ENCODE data around the gene ZBTB49. TPM values are rescaled to one million over a fixed set of nuclear protein-coding genes. Genes with fewer than 3 reads are reported as not detected.

Gene ZBTB49
- total and polyA plus RNA-seq, 2 of the 13 experiments (the other 11 are each of a cell fraction or from before 2014, with no cell fraction given): 3.3 to 4.3 TPM

DNA sequence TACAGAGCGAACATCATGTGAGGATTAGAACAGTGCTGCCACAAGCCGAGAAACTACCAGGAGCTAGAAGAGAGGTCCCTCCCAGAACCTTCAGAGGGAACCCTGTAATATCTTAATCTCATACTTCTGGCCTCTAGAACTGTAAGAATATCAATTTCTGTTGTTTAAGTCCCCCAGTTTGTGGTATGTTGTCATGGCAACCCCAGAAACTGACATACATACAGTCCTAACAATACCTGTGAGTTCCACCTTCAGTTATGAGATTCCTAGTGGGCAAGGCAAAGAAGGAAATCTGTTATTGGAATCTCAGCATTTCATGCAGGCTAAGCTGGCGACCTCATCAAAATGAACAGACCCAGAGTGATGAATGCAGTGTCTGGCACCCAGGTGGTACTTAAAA is 42.5 kb downstream of the ZBTB49 start:
- H3K27me3 ChIP-seq (ENCODE audit: control insufficient read depth in 1 of 2, insufficient read depth in 2 of 2, low read length in 2 of 2): no peaks in the 10 kb centered on the region; a peak in 1 of 5 replicates
- H3K36me3 ChIP-seq (replicated peaks in 1 of 2; ENCODE audit: control insufficient read depth in 1 of 2, insufficient read depth in 2 of 2, low read length in 2 of 2): no peaks in the 10 kb centered on the region
- ChIA-PET POLR2A (no interaction called here), CTCF (ENCODE audit: low intra/inter-chr PET ratio, low total read pairs) (no interaction called here)
- DNase-seq (ENCODE audit: low spot score): no peak
- no peak overlapping the region for H3K4me2 ChIP-seq (ENCODE audit: low read depth, low read length)
- no peaks in the 10 kb centered on the region for H3K9me3 ChIP-seq (ENCODE audit: low read length)
- WGBS (ENCODE audit: low lambda C conversion rate): 50% methylated on average over 3 of the region's 3 CpGs
- no peak for FAIRE-seq
- no peaks in the 10 kb centered on the region for H3K79me2 ChIP-seq (ENCODE audit: insufficient read depth, low read length)
- peaks cover 47% of the 10 kb centered on the region for H3K4me1 ChIP-seq (ENCODE audit: insufficient read depth, low read length)
- no peak overlapping the region for H3K9ac ChIP-seq (ENCODE audit: insufficient read depth, low read depth, low read length)
- no peak overlapping the region for H3K27ac ChIP-seq (ENCODE audit: extremely low read length, insufficient read depth, low read length)
- ATAC-seq: no peak
- TF ChIP-seq RFX1 (IDR thresholded peaks at IDR 0.05): peak; percentile 43; the same call in 1 of the 2 replicates
- TF ChIP-seq HNRNPLL (IDR thresholded peaks at IDR 0.05; ENCODE audit: low read depth, low read length, poor library complexity, severe bottlenecking): no peak
- H3K4me3 ChIP-seq (replicated peaks in 1 of 3; ENCODE audit: insufficient read depth in 1 of 3, low read depth in 2 of 3, low read length in 3 of 3): no peak overlapping the region
- BruUV-seq (replicated peaks): no TSS peak
- H2AFZ ChIP-seq (ENCODE audit: low read length): no peak overlapping the region
- in situ Hi-C loops (cut with HindIII; ENCODE audit: extremely low pct_ligation_motif_present, low pct_unique_long_range_greater_than_20kb): no loop called here
- no peaks in the 10 kb centered on the region for H4K20me1 ChIP-seq (ENCODE audit: insufficient read depth, low read length)
- intact Hi-C loops (cut with micrococcal nuclease; ENCODE audit: unreplicated experiment): no loop called here

DNA sequence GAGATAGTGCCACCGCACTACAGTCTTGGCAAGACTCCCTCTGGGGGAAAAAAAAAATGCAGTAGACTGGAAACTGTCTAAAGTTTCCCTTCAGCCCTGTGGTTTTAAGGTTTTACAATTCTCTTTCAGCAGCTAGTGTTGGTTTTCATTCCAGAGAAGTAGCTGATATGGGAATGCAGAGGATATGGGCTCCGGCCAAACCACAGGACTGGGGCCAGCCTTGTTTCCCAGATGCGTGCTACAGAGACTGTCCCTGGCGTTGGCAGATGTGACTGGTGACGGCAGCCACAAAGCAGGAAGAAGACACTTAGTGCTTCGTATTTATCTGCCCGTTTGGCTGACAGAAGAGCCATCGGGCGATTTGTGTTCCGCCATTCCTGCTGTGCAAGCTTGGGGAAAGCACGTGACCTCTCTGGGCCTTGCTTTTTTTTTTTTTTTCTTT is 43.2 kb downstream of the ZBTB49 start:
- Histone ChIP-seq H3K9ac (ENCODE audit: insufficient read depth, low read depth, low read length) (no peak overlapping the region), H4K20me1 (ENCODE audit: insufficient read depth, low read length) (no peaks in the 10 kb centered on the region), H3K36me3 (replicated peaks in 1 of 2; ENCODE audit: control insufficient read depth in 1 of 2, insufficient read depth in 2 of 2, low read length in 2 of 2) (no peaks in the 10 kb centered on the region), H3K9me3 (ENCODE audit: low read length) (no peaks in the 10 kb centered on the region), H2AFZ (ENCODE audit: low read length) (no peak overlapping the region), H3K27me3 (ENCODE audit: control insufficient read depth in 1 of 2, insufficient read depth in 2 of 2, low read length in 2 of 2) (no peaks in the 10 kb centered on the region; a peak in 1 of 5 replicates), H3K4me2 (ENCODE audit: low read depth, low read length) (peak overlapping the region; percentile 50; the same call in 1 of the 2 replicates), H3K79me2 (ENCODE audit: insufficient read depth, low read length) (no peaks in the 10 kb centered on the region), H3K4me1 (ENCODE audit: insufficient read depth, low read length) (peaks cover 47% of the 10 kb centered on the region), H3K27ac (ENCODE audit: extremely low read length, insufficient read depth, low read length) (no peak overlapping the region), H3K4me3 (replicated peaks in 1 of 3; ENCODE audit: insufficient read depth in 1 of 3, low read depth in 2 of 3, low read length in 3 of 3) (no peak overlapping the region)
- POLR2A ChIA-PET: no interaction called here
- FAIRE-seq: no peak
- DNase-seq (ENCODE audit: low spot score): no peak
- TF ChIP-seq TCF12 (IDR thresholded peaks at IDR 0.05): no peak
- no peak for TF ChIP-seq TCF12 (CRISPR knock-in tag; IDR thresholded peaks at IDR 0.05)
- no peak for TF ChIP-seq SPEN (CRISPR knock-in tag; IDR thresholded peaks at IDR 0.05; ENCODE audit: low read depth)
- TF ChIP-seq ZMYM2 (CRISPR knock-in tag; IDR thresholded peaks at IDR 0.05): no peak
- no peak for TF ChIP-seq ZNF619 (CRISPR knock-in tag; IDR thresholded peaks at IDR 0.05)
- TF ChIP-seq ZNF768 (CRISPR knock-in tag; IDR thresholded peaks at IDR 0.05): peak; percentile 96
- TF ChIP-seq, protein P1, sequence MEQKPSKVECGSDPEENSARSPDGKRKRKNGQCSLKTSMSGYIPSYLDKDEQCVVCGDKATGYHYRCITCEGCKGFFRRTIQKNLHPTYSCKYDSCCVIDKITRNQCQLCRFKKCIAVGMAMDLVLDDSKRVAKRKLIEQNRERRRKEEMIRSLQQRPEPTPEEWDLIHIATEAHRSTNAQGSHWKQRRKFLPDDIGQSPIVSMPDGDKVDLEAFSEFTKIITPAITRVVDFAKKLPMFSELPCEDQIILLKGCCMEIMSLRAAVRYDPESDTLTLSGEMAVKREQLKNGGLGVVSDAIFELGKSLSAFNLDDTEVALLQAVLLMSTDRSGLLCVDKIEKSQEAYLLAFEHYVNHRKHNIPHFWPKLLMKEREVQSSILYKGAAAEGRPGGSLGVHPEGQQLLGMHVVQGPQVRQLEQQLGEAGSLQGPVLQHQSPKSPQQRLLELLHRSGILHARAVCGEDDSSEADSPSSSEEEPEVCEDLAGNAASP (CRISPR knock-in tag; IDR thresholded peaks at IDR 0.05; ENCODE audit: borderline replicate concordance): no peak
- no peak for TF ChIP-seq GMEB1 (CRISPR knock-in tag; IDR thresholded peaks at IDR 0.05; ENCODE audit: borderline replicate concordance)
- no peak for TF ChIP-seq PHB2 (IDR thresholded peaks at IDR 0.05; ENCODE audit: partially characterized antibody)
- ATAC-seq: no peak
- in situ Hi-C loops (cut with HindIII; ENCODE audit: extremely low pct_ligation_motif_present, low pct_unique_long_range_greater_than_20kb) (no loop called here), intact Hi-C loops (cut with micrococcal nuclease; ENCODE audit: unreplicated experiment) (no loop called here)
- 37% methylated on average over 10 of the region's 11 CpGs for WGBS (ENCODE audit: low lambda C conversion rate)
- BruUV-seq (replicated peaks): no TSS peak
- CTCF ChIA-PET (ENCODE audit: low intra/inter-chr PET ratio, low total read pairs): no interaction called here
